ENCODE results near the gene THSD7A. TPM values are rescaled to one million over a fixed set of nuclear protein-coding genes. Genes with fewer than 3 reads are reported as not detected.

THSD7A gene
- total RNA-seq, 3 donors from 2014 or later: 4.0 to 6.9 (median 4.4) TPM

DNA sequence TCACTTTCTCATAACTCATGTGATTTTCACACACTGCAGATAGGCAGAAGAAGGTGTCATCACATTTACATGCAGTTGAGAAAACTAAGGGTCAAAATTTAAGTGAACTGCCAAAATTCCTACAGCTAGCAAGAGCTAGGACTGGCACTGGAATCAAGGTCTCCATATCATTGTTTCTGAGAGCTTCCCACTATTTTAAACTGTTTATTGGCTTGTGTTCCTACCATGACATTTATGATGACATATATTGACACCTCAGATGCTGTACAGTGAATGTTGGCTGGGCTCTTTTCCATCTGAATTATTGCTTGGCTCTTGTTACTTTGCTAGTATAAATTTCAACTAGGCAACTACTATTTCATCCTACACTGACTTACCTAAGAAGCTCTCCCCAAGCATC lies 2.0 kb downstream of the THSD7A start:
- H3K4me3 ChIP-seq: no peak overlapping the region

DNA sequence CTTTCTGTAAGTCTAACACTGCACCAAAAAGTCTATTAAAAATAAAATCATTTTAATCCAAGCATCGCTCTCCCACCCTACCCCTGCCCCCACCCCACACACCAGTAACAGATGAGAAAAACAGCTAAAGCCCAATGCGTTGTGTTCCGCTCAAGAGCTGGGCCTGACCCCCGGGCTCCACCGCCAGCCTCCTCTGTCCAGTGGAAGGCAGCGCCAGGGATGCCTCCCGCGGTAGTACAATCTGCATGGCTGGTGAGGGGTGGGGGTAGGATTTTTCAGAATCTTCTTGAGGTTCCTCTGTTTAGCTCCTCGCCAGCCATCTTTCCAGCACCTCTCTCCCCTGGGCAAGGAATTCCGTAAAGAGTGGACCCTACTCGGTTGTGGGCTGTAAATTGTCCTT lies 12.1 kb downstream of the THSD7A start:
- no peak for DNase-seq (ENCODE audit: low spot score in 2 of 2)
- Histone ChIP-seq H3K27me3 (no peaks in the 10 kb centered on the region), H3K4me3 (no peak overlapping the region), H3K36me3 (no peaks in the 10 kb centered on the region), H3K9me3 (no peaks in the 10 kb centered on the region), H3K4me1 (no peaks in the 10 kb centered on the region), H3K27ac (no peak overlapping the region)
- TF ChIP-seq, protein P1, sequence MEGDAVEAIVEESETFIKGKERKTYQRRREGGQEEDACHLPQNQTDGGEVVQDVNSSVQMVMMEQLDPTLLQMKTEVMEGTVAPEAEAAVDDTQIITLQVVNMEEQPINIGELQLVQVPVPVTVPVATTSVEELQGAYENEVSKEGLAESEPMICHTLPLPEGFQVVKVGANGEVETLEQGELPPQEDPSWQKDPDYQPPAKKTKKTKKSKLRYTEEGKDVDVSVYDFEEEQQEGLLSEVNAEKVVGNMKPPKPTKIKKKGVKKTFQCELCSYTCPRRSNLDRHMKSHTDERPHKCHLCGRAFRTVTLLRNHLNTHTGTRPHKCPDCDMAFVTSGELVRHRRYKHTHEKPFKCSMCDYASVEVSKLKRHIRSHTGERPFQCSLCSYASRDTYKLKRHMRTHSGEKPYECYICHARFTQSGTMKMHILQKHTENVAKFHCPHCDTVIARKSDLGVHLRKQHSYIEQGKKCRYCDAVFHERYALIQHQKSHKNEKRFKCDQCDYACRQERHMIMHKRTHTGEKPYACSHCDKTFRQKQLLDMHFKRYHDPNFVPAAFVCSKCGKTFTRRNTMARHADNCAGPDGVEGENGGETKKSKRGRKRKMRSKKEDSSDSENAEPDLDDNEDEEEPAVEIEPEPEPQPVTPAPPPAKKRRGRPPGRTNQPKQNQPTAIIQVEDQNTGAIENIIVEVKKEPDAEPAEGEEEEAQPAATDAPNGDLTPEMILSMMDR (IDR thresholded peaks at IDR 0.05): no peak
- TF ChIP-seq POLR2AphosphoS5 (IDR thresholded peaks at IDR 0.05) (no peak), POLR2A (IDR thresholded peaks at IDR 0.05) (no peak)
- intact Hi-C loops (cut with DNase I; ENCODE audit: low total_unique reads): no loop called here

More for the DNA sequence above, 2.0 kb downstream of the THSD7A start:
- Histone ChIP-seq H3K36me3 (no peaks in the 10 kb centered on the region), H3K27ac (no peak overlapping the region), H3K4me1 (peaks cover 0 to 3% of the 10 kb centered on the region in 2 donors), H3K27me3 (peaks cover 0 to 13% of the 10 kb centered on the region in 2 donors), H3K9me3 (no peaks in the 10 kb centered on the region)
- DNase-seq (ENCODE audit: low spot score in 2 of 2): no peak
- TF ChIP-seq POLR2A (IDR thresholded peaks at IDR 0.05): no peak
- TF ChIP-seq POLR2AphosphoS5 (IDR thresholded peaks at IDR 0.05): no peak
- TF ChIP-seq, protein P1 (IDR thresholded peaks at IDR 0.05): no peak
- intact Hi-C loops (cut with DNase I; ENCODE audit: low total_unique reads): no loop called here

DNA sequence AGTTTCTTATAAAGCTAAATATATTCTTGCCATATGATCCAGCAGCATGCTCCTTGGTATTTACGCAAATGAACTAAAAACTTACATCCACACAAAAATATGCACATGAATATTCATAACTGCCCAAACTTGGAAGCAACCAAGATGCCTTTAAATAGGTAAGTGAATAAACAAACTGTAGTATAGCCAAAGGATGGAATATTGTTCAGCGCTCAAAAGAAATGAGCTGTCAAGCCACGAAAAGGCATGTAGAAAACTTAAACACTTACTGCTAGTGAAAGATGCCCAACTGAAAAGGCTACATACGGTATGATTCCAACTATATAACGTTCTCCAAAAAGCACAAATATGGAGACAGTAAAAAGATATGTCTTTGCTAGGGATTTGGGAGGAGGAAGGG lies 12.7 kb downstream of the THSD7A start:
- Histone ChIP-seq H3K4me1 (no peaks in the 10 kb centered on the region), H3K27me3 (no peaks in the 10 kb centered on the region), H3K9me3 (no peaks in the 10 kb centered on the region), H3K36me3 (no peaks in the 10 kb centered on the region), H3K27ac (no peak overlapping the region), H3K4me3 (no peak overlapping the region)
- intact Hi-C loops (cut with DNase I; ENCODE audit: low total_unique reads): no loop called here
- DNase-seq (ENCODE audit: low spot score in 2 of 2): no peak
- TF ChIP-seq, protein P1 (IDR thresholded peaks at IDR 0.05): no peak
- no peak for TF ChIP-seq POLR2AphosphoS5 (IDR thresholded peaks at IDR 0.05)
- TF ChIP-seq POLR2A (IDR thresholded peaks at IDR 0.05): no peak

DNA sequence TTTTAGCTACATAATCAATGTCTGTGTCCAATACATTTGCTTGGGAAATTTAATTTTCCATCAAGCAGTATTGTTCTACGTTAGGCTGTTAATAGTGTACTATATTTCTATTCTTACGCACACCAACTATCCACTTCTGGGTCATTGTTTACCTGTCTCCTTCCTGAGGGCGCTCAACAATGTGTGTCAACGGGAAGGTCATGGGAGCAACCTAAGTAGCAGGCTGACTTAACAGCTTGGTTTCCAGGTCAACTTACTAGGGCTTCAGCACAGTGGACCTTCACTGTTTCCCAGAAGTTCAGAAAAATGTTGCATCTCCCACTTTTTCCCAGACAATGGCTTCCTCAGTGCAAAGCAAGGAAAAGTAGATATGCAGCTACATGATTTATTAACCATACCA lies 13.7 kb downstream of the THSD7A start:
- no peak for DNase-seq (ENCODE audit: low spot score in 2 of 2)
- Histone ChIP-seq H3K4me1 (no peaks in the 10 kb centered on the region), H3K9me3 (no peaks in the 10 kb centered on the region), H3K4me3 (no peak overlapping the region), H3K36me3 (no peaks in the 10 kb centered on the region), H3K27ac (no peak overlapping the region), H3K27me3 (no peaks in the 10 kb centered on the region)
- TF ChIP-seq POLR2AphosphoS5 (IDR thresholded peaks at IDR 0.05): no peak
- TF ChIP-seq POLR2A (IDR thresholded peaks at IDR 0.05): no peak
- TF ChIP-seq, protein P1 (IDR thresholded peaks at IDR 0.05): no peak
- intact Hi-C loops (cut with DNase I; ENCODE audit: low total_unique reads): no loop called here

DNA sequence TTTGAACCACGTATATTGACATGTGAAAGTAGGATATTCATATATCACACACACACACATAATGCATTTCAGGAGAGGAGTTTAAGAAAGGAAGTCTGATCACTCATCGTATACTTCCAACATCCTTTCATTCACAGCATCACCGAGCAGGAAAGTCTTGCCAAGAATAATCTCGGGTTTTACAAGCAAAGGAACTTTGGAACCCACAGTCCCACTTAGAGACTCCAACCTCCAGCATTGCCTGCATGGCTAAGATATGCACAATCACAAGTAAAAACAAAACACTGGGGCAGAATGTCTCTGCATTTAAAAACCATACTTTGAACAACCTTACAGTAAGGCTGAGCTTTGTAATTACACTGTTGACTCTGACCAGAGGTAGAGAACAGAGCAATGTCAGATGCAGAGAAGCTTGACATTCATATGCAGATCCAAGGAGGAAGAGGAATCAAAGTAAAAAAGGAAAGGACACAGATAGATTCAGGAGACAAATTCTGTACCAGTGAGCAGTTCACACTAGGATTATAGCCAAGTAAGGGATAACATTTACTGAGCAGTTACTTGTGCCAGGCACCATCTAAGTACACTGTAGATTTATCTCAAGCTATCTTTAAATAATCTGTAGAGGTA lies 14.8 kb downstream of the THSD7A start:
- TF ChIP-seq, protein P1 (IDR thresholded peaks at IDR 0.05): no peak
- TF ChIP-seq POLR2A (IDR thresholded peaks at IDR 0.05) (no peak), POLR2AphosphoS5 (IDR thresholded peaks at IDR 0.05) (no peak)
- no peak overlapping the region for H3K27ac ChIP-seq
- intact Hi-C loops (cut with DNase I; ENCODE audit: low total_unique reads): no loop called here

More for the DNA sequence above, 14.8 kb downstream of the THSD7A start:
- Histone ChIP-seq H3K4me1 (no peaks in the 10 kb centered on the region), H3K4me3 (no peak overlapping the region), H3K9me3 (no peaks in the 10 kb centered on the region), H3K27me3 (no peaks in the 10 kb centered on the region), H3K36me3 (no peaks in the 10 kb centered on the region)
- DNase-seq (ENCODE audit: low spot score in 2 of 2): no peak

Data from breast epithelium (tissue), 4 donors.